Neural cell (in vitro differentiated cells): ENCODE data around the gene FANCG.

Experiments used
- POLR2AphosphoS5 ChIP-seq: IDR thresholded peaks from 2 replicates; pipeline ENCODE4 v1.6.1; 2012
- RAD21 ChIP-seq: fragments of 450-650 bp; conservative IDR thresholded peaks from 2 replicates; pipeline ENCODE4 v1.6.1; 2014; ENCODE audit warnings: antibody characterized with exemption, mild to moderate bottlenecking, moderate library complexity
- TF ChIP-seq, protein P1 (sequence below): fragments of 450-650 bp; IDR thresholded peaks from 2 replicates; pipeline ENCODE4 v1.5.1; 2014; ENCODE audit warnings: antibody characterized with exemption, mild to moderate bottlenecking, moderate library complexity; ENCODE audit not compliant: poor library complexity, severe bottlenecking

DNA sequence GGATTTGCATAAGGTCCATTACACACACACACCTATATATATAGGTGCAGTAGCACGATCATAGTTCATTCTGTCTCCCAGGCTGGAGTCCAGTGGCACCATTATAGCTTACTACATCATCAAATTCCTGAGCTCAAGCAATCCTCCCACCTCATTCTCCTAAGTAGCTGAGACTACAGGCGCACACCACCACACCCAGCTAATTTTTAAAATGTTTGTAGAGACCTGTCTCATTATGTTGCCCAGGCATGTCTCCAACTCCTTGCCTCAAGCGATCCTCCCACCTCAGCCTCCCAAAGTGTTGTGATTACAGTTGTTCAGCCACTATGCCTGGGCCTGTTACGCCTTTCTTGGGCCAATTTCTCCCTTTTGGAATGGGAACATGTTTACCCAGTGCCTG, 50.5 kb downstream of the FANCG start:
- TF ChIP-seq, protein P1, sequence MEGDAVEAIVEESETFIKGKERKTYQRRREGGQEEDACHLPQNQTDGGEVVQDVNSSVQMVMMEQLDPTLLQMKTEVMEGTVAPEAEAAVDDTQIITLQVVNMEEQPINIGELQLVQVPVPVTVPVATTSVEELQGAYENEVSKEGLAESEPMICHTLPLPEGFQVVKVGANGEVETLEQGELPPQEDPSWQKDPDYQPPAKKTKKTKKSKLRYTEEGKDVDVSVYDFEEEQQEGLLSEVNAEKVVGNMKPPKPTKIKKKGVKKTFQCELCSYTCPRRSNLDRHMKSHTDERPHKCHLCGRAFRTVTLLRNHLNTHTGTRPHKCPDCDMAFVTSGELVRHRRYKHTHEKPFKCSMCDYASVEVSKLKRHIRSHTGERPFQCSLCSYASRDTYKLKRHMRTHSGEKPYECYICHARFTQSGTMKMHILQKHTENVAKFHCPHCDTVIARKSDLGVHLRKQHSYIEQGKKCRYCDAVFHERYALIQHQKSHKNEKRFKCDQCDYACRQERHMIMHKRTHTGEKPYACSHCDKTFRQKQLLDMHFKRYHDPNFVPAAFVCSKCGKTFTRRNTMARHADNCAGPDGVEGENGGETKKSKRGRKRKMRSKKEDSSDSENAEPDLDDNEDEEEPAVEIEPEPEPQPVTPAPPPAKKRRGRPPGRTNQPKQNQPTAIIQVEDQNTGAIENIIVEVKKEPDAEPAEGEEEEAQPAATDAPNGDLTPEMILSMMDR, result no peak
- TF ChIP-seq POLR2AphosphoS5, result no peak
- TF ChIP-seq RAD21, result no peak
